ENCODE measurements around the gene MORN1.

MORN1 gene

GRCh38 chr1:2404890-2405511 lies 13.6 kb upstream of the MORN1 start:
- DNase-seq (ENCODE audit: low read depth), result no peak

- no peak for DNase-seq (ENCODE audit: low read depth)
These were observed 13.0 kb upstream of the MORN1 start for GRCh38 chr1:2404142-2404889.

- no peak for DNase-seq (ENCODE audit: low read depth)
These were observed 11.9 kb upstream of the MORN1 start for GRCh38 chr1:2403273-2403672.

GRCh38 chr1:2402420-2402819 lies 11.1 kb upstream of the MORN1 start:
- DNase-seq (ENCODE audit: low read depth), result no peak

- no peak for DNase-seq (ENCODE audit: low read depth)
These were observed 9.7 kb upstream of the MORN1 start for GRCh38 chr1:2400950-2401649.

GRCh38 chr1:2400576-2400909 lies 9.2 kb upstream of the MORN1 start:
- DNase-seq (ENCODE audit: low read depth), result no peak

- DNase-seq (ENCODE audit: low read depth), result no peak
These were observed 8.7 kb upstream of the MORN1 start for GRCh38 chr1:2399890-2400575.

- no peak for DNase-seq (ENCODE audit: low read depth)
These were observed 7.5 kb upstream of the MORN1 start for GRCh38 chr1:2398871-2399270.

GRCh38 chr1:2397007-2397679 lies 5.8 kb upstream of the MORN1 start:
- no peak for DNase-seq (ENCODE audit: low read depth)

GRCh38 chr1:2396476-2396875 lies 5.1 kb upstream of the MORN1 start:
- DNase-seq (ENCODE audit: low read depth), result no peak

GRCh38 chr1:2396059-2396458 lies 4.7 kb upstream of the MORN1 start:
- DNase-seq (ENCODE audit: low read depth), result no peak

GRCh38 chr1:2395245-2395644 lies 3.9 kb upstream of the MORN1 start:
- DNase-seq (ENCODE audit: low read depth), result no peak

- DNase-seq (ENCODE audit: low read depth), result no peak
These were observed 3.4 kb upstream of the MORN1 start for GRCh38 chr1:2394761-2395160.

GRCh38 chr1:2394220-2394619 lies 2.9 kb upstream of the MORN1 start:
- DNase-seq (ENCODE audit: low read depth), result no peak

- no peak for DNase-seq (ENCODE audit: low read depth)
These were observed 2.1 kb upstream of the MORN1 start for GRCh38 chr1:2393471-2393877.

- no peak for DNase-seq (ENCODE audit: low read depth)
These were observed 1.3 kb upstream of the MORN1 start for GRCh38 chr1:2392686-2393085.

GRCh38 chr1:2391931-2392509 lies 666 bp upstream of the MORN1 start:
- no peak for DNase-seq (ENCODE audit: low read depth)

GRCh38 chr1:2389644-2390043 lies 1.7 kb downstream of the MORN1 start:
- DNase-seq (ENCODE audit: low read depth), result no peak

GRCh38 chr1:2388004-2388913 lies 3.1 kb downstream of the MORN1 start:
- DNase-seq (ENCODE audit: low read depth), result no peak

GRCh38 chr1:2386636-2387611 lies 4.4 kb downstream of the MORN1 start:
- DNase-seq (ENCODE audit: low read depth), result no peak
